Left lung (tissue), 10 donors: Measurements from ENCODE around the gene VSX1. TPM values are rescaled to one million over a fixed set of nuclear protein-coding genes. Genes with fewer than 3 reads are reported as not detected.
A peak's percentile ranks its signal among the peaks of the same experiment; 100 is the strongest.

Experiments
- ATAC-seq: fragments of 200-7000 bp; cut with Tn5 transposase; one replicate; pipeline ENCODE4 v1.9.1; 2020; ENCODE audit warnings: moderate library complexity
- DNase-seq, 4 donors: peaks; one replicate each; pipeline ENCODE4 v3.0.0-alpha.2; 2013 to 2020
- H3K27ac ChIP-seq, 2 donors: fragments of 200-600 bp; sonication (generic) in 1 of 2; one replicate each; pipeline versions ENCODE4 v1.5.0 to v1.8.0; 2020 to 2021
- H3K27me3 ChIP-seq, 2 donors: fragments of 200-600 bp; sonication (generic) in 1 of 2; one replicate each; pipeline versions ENCODE4 v1.5.0 to v1.8.0; 2020 to 2021
- H3K36me3 ChIP-seq, 2 donors: fragments of 200-600 bp; sonication (generic) in 1 of 2; one replicate each; pipeline versions ENCODE4 v1.5.0 to v1.8.0; 2020 to 2021
- H3K4me1 ChIP-seq, 2 donors: fragments of 200-600 bp; one replicate each; pipeline ENCODE4 v1.8.0; 2021
- H3K4me3 ChIP-seq, 2 donors: fragments of 200-600 bp; sonication (generic) in 1 of 2; one replicate each; pipeline versions ENCODE4 v1.5.0 to v1.8.0; 2020 to 2021; ENCODE audit warnings: mild to moderate bottlenecking in 1 of 2
- H3K9me3 ChIP-seq, 2 donors: fragments of 200-600 bp; sonication (generic) in 1 of 2; one replicate each; pipeline versions ENCODE4 v1.5.0 to v1.8.0; 2020 to 2021
- intact Hi-C, 2 donors: fragments of 100-400 bp; cut with DNase I; formaldehyde crosslinking; loops; one replicate each; pipeline versions ENCODE4 v1.11.2 to v1.14.2; 2022
- polyA plus RNA-seq, 6 donors: library from polyadenylated mRNA; unstranded; fragments of 120-200 nt; gene quantifications; one replicate each; pipeline ENCODE4 v1.2.1, GENCODE V29; 2013; ENCODE audit not compliant: insufficient read length in 6 of 6
- total RNA-seq, 2 donors: library from RNA; stranded (reverse); fragmentation: NEBNext Ultra II Directional; extraction: Animal tissue kit (Norgen Biotek cat#: 25700); gene quantifications; one replicate each; pipeline ENCODE4 v1.2.1, GENCODE V29; 2021
- TF ChIP-seq, protein P1 (sequence below), 2 donors: fragments of 200-600 bp; sonication (generic) in 1 of 2; IDR thresholded peaks; one replicate each; pipeline versions ENCODE4 v1.5.0 to v1.8.0; 2021; ENCODE audit warnings: antibody characterized with exemption in 2 of 2
- donor health status: DM: no; HTN: yes; CAD: no.
- donor health status: DM: no; HTN: no; CAD: no.

Gene VSX1
- total and polyA plus RNA-seq, 8 donors, result 0.10 TPM; not detected in 7

DNA sequence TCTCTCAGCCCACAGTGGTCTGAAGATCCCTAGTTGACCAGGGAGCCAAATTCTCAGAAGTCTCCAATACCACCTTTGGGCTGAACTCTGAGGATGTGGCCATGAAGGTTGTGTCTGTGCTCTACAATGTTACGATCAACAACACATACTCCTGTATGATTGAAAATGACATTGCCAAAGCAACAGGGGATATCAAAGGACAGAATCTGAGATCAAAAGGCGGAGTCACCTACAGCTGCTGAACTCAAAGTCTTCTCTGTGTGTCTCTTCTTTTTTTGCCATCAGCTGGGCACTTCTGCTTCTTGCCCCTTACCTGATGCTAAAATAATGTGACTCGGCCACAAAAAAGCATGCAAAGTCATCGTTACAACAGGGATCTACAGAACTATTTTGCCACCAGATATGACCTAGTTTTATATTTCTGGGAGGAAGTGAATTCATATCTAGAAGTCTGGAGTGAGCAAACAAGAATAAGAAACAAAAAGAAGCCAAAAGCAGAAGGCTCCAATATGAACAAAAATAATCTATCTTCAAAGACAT is 17.7 kb upstream of the VSX1 start:
- TF ChIP-seq, protein P1, sequence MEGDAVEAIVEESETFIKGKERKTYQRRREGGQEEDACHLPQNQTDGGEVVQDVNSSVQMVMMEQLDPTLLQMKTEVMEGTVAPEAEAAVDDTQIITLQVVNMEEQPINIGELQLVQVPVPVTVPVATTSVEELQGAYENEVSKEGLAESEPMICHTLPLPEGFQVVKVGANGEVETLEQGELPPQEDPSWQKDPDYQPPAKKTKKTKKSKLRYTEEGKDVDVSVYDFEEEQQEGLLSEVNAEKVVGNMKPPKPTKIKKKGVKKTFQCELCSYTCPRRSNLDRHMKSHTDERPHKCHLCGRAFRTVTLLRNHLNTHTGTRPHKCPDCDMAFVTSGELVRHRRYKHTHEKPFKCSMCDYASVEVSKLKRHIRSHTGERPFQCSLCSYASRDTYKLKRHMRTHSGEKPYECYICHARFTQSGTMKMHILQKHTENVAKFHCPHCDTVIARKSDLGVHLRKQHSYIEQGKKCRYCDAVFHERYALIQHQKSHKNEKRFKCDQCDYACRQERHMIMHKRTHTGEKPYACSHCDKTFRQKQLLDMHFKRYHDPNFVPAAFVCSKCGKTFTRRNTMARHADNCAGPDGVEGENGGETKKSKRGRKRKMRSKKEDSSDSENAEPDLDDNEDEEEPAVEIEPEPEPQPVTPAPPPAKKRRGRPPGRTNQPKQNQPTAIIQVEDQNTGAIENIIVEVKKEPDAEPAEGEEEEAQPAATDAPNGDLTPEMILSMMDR (IDR thresholded peaks at IDR 0.05), result no peak
- DNase-seq (no peak), ATAC-seq (no peak)
- Histone ChIP-seq H3K9me3 (no peaks in the 10 kb centered on the region), H3K36me3 (no peaks in the 10 kb centered on the region), H3K4me3 (no peak overlapping the region), H3K27me3 (peaks cover 0 to 7% of the 10 kb centered on the region in 2 donors), H3K27ac (no peak overlapping the region), H3K4me1 (no peaks in the 10 kb centered on the region)
- intact Hi-C loops, result no loop called here

DNA sequence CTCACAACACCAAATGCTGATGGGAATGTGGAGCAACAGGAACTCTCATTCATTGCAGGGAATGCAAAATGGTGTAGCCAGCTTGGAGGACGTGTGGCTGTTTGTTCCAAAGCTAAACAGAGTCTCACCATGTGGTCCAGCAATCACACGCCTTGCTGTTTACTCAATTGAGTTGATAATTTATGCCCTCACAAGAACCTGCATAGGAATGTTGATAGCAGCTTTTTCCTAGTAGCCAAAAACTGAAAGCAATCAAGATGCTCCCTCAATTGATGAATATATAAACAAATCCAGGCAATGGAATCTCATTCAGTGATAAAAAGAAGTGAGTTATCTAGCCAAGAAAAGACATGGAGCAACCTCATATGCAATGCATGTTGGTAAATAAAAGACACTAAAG is 15.6 kb upstream of the VSX1 start:
- Histone ChIP-seq H3K36me3 (no peaks in the 10 kb centered on the region), H3K9me3 (no peaks in the 10 kb centered on the region), H3K27me3 (peaks cover 0 to 6% of the 10 kb centered on the region in 2 donors), H3K4me1 (no peaks in the 10 kb centered on the region), H3K4me3 (no peak overlapping the region), H3K27ac (no peak overlapping the region)
- intact Hi-C loops, result no loop called here
- ATAC-seq, result no peak
- no peak for DNase-seq
- TF ChIP-seq, protein P1 (IDR thresholded peaks at IDR 0.05), result no peak

DNA sequence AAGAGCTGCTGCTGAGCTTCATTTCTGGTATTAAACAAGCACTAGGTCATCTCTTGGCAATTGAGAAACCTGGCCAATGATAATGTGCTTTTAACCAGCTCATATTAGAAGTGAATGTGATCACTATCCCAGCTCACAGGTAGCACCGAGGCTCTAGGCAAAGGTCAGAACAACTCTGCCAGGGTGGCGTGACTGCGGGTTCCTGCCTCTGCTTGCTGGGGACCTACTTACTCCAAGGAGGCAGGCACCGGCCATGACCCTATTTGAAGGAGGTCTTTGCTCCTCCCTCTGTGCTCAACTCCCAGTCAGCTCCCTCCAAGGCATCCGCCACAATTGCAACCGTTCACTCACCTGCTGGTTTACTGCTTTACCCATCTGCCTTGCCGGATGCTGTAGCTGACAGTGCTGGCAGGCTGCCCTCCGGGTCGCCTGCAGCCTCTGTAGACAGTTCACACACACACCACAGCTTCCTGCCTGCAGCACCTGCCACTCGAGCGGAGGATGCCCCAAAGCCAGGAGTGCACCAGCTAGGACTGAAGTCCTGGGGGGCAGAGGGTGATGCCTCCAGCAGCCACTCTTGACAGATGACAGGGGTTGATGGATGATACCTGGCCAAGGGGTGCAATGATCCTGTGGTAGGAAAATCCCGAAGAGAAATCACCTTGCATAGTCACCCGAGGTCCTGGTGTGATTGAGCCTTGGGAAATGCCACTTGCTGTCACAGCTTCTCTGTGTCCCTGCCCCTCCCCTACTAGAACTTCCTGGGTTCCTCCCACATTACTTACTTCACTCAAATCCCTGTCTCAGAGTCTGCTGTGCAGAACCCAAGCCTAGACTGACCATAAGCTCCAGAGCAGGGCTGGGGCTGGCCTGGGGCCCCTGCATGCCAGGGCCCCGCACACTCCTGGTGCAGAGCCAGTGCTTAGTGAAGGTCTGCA is 8.8 kb upstream of the VSX1 start:
- no peak for DNase-seq
- no peaks in the 10 kb centered on the region for H3K4me1 ChIP-seq
- TF ChIP-seq, protein P1 (IDR thresholded peaks at IDR 0.05), result no peak
- H3K27ac ChIP-seq, result no peak overlapping the region
- no peak overlapping the region for H3K4me3 ChIP-seq
- no peaks in the 10 kb centered on the region for H3K9me3 ChIP-seq
- ATAC-seq, result peak; percentile 14
- intact Hi-C loops, result no loop called here
- no peaks in the 10 kb centered on the region for H3K36me3 ChIP-seq
- H3K27me3 ChIP-seq, result peaks cover 10 to 54% of the 10 kb centered on the region in 2 donors

DNA sequence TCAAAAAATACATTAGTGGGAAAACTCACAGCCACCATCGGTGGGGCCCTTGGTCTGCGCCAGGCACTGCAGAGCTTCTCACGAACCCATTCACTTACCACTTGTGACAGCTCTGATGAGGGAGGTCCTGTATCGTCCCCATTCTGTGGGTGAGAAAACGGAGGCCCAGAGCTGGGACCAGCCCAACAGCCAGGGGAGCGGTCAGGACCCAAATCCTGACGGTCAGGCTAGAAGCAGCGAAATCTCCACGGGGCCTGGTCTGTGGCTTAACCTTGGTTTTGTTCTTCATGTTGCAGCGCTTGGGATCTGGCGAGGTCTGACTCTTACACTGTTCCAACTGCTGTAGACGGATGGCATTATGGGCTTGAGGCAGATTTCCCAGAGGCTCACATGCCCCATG is 7.7 kb upstream of the VSX1 start:
- H3K4me3 ChIP-seq, result no peak overlapping the region
- no peak overlapping the region for H3K27ac ChIP-seq
- no peak for DNase-seq
- TF ChIP-seq, protein P1 (IDR thresholded peaks at IDR 0.05), result no peak
- intact Hi-C loops, result no loop called here
- no peaks in the 10 kb centered on the region for H3K9me3 ChIP-seq
- H3K36me3 ChIP-seq, result no peaks in the 10 kb centered on the region
- ATAC-seq, result no peak
- H3K4me1 ChIP-seq, result peaks cover 0 to 4% of the 10 kb centered on the region in 2 donors
- H3K27me3 ChIP-seq, result peaks cover 21 to 65% of the 10 kb centered on the region in 2 donors

DNA sequence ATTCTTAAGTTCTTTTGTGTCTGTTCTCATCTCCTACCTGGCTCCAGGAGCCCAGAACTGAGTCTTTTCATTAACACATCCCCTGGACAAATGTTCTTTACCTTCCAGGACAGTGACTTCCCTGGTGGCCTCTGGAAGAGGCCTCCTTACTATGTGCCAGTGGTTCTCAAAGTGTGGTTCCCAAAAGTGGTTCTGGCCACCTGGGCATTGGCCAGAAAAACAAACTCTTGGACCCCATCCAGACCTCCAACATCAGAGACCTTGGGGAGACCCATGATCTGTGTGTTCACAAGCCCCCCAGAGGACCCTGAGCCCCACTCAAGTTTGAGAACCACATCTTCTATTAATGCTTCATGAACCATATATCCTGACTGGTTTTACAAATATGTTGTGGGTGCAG is 7.2 kb upstream of the VSX1 start:
- TF ChIP-seq, protein P1 (IDR thresholded peaks at IDR 0.05), result no peak
- no peaks in the 10 kb centered on the region for H3K36me3 ChIP-seq
- H3K4me1 ChIP-seq, result peaks cover 3 to 9% of the 10 kb centered on the region in 2 donors
- ATAC-seq (no peak), DNase-seq (no peak)
- no peak overlapping the region for H3K4me3 ChIP-seq
- H3K27ac ChIP-seq, result no peak overlapping the region
- intact Hi-C loops, result no loop called here
- no peaks in the 10 kb centered on the region for H3K9me3 ChIP-seq
- peaks cover 27 to 68% of the 10 kb centered on the region in 2 donors for H3K27me3 ChIP-seq
